Liver (tissue), 9 donors: ENCODE measurements around the gene MPND. TPM values are rescaled to one million over a fixed set of nuclear protein-coding genes. Genes with fewer than 3 reads are reported as not detected.

ENCODE experiments used
- DNase-seq: peaks from one replicate; pipeline ENCODE4 v3.0.0-alpha.2; 2017; ENCODE audit warnings: low spot score
- H3K27ac ChIP-seq, 2 donors: one replicate each; pipeline ENCODE4 v1.7.0; 2013; ENCODE audit warnings: inconsistent platforms in 2 of 2, low read length in 2 of 2, control low read depth in 1 of 2, low read depth in 1 of 2, mild to moderate bottlenecking in 1 of 2
- H3K27me3 ChIP-seq, 4 donors: one replicate each; pipeline versions ENCODE4 v1.6.1 to v1.7.0; 2013; ENCODE audit warnings: low read length in 3 of 4, inconsistent platforms in 1 of 4, mild to moderate bottlenecking in 1 of 4, moderate library complexity in 1 of 4; ENCODE audit not compliant: control insufficient read depth in 4 of 4, insufficient read depth in 4 of 4
- H3K36me3 ChIP-seq, 4 donors: one replicate each; pipeline versions ENCODE4 v1.6.1 to v1.7.0; 2013; ENCODE audit warnings: low read length in 3 of 4, mild to moderate bottlenecking in 3 of 4, low read depth in 1 of 4, moderate library complexity in 1 of 4; ENCODE audit not compliant: control insufficient read depth in 4 of 4, insufficient read depth in 3 of 4
- H3K4me1 ChIP-seq, 4 donors: one replicate each; pipeline versions ENCODE4 v1.6.1 to v1.7.0; 2013; ENCODE audit warnings: low read length in 3 of 4, mild to moderate bottlenecking in 3 of 4, moderate library complexity in 1 of 4; ENCODE audit not compliant: control insufficient read depth in 4 of 4, insufficient read depth in 4 of 4
- H3K4me3 ChIP-seq, 3 donors: one replicate each; pipeline versions ENCODE4 v1.6.1 to v1.7.0; 2013; ENCODE audit warnings: low read length in 3 of 3, control low read depth in 1 of 3, low read depth in 1 of 3, mild to moderate bottlenecking in 1 of 3
- H3K9ac ChIP-seq, 2 donors: one replicate each; pipeline ENCODE4 v1.7.0; 2013; ENCODE audit warnings: low read length in 2 of 2, mild to moderate bottlenecking in 2 of 2, moderate library complexity in 2 of 2, control low read depth in 1 of 2, low read depth in 1 of 2
- H3K9me3 ChIP-seq, 4 donors: one replicate each; pipeline versions ENCODE4 v1.6.1 to v1.7.0; 2013; ENCODE audit warnings: low read length in 3 of 4; ENCODE audit not compliant: control insufficient read depth in 4 of 4
- CTCF ChIP-seq: fragments of 150-350 bp; IDR thresholded peaks from 2 replicates; pipeline ENCODE4 v1.5.1; 2017; ENCODE audit warnings: improper control_type of control experiment, low read depth, low read length; ENCODE audit not compliant: missing input control
- EGR1 ChIP-seq, 2 donors: IDR thresholded peaks; 2 replicates each; pipeline ENCODE4 v1.6.1; 2016 to 2018; ENCODE audit warnings: antibody characterized with exemption in 2 of 2, low read depth in 2 of 2
- FOXA1 ChIP-seq: IDR thresholded peaks from 2 replicates; pipeline ENCODE4 v1.6.1; 2016; ENCODE audit warnings: antibody characterized with exemption
- FOXA2 ChIP-seq: IDR thresholded peaks from 2 replicates; pipeline ENCODE4 v1.6.1; 2016; ENCODE audit warnings: antibody characterized with exemption
- GABPA ChIP-seq, 2 donors: IDR thresholded peaks in 1 of 2; conservative IDR thresholded peaks in 1 of 2; 2 replicates each; pipeline ENCODE4 v1.6.1; 2016; ENCODE audit warnings: antibody characterized with exemption in 2 of 2, mild to moderate bottlenecking in 1 of 2, moderate library complexity in 1 of 2
- HNF4A ChIP-seq, 2 donors: conservative IDR thresholded peaks; 2 replicates each; pipeline ENCODE4 v1.6.1; 2016; ENCODE audit warnings: antibody characterized with exemption in 2 of 2, mild to moderate bottlenecking in 2 of 2
- HNF4G ChIP-seq: IDR thresholded peaks from 2 replicates; pipeline ENCODE4 v1.6.1; 2016; ENCODE audit warnings: antibody characterized with exemption
- JUND ChIP-seq, 2 donors: IDR thresholded peaks; 2 replicates each; pipeline ENCODE4 v1.6.1; 2016; ENCODE audit warnings: antibody characterized with exemption in 2 of 2
- NR2F2 ChIP-seq: IDR thresholded peaks from 2 replicates; pipeline ENCODE4 v1.6.1; 2016; ENCODE audit warnings: antibody characterized with exemption
- RAD21 ChIP-seq, 2 donors: IDR thresholded peaks; 2 replicates each; pipeline ENCODE4 v1.6.1; 2016; ENCODE audit warnings: antibody characterized with exemption in 2 of 2, mild to moderate bottlenecking in 2 of 2
- RXRA ChIP-seq, 2 donors: IDR thresholded peaks; 2 replicates each; pipeline ENCODE4 v1.6.1; 2017 to 2018; ENCODE audit warnings: antibody characterized with exemption in 2 of 2, mild to moderate bottlenecking in 1 of 2
- SP1 ChIP-seq: IDR thresholded peaks from 2 replicates; pipeline ENCODE4 v1.6.1; 2018; ENCODE audit warnings: antibody characterized with exemption, mild to moderate bottlenecking
- TAF1 ChIP-seq: conservative IDR thresholded peaks from 2 replicates; pipeline ENCODE4 v1.6.1; 2016; ENCODE audit warnings: antibody characterized with exemption, mild to moderate bottlenecking
- YY1 ChIP-seq: IDR thresholded peaks from 2 replicates; pipeline ENCODE4 v1.6.1; 2016; ENCODE audit warnings: antibody characterized with exemption, mild to moderate bottlenecking
- ZBTB33 ChIP-seq: IDR thresholded peaks from 2 replicates; pipeline ENCODE4 v1.6.1; 2016; ENCODE audit warnings: antibody characterized with exemption
- WGBS: extraction: QIAGEN DNeasy Blood & Tissue Kit; methylation state at CpG from one replicate; pipeline ENCODE4 v1.1.7; 2013; 5-methylcytosine and 5-hydroxymethylcytosine counted together
- polyA plus RNA-seq, 2 donors: library from polyadenylated mRNA; stranded (reverse) in 1 of 2; unstranded in 1 of 2; fragments of 200-250 nt in 1 of 2; fragments of >200 nt in 1 of 2; fragmentation: Nextera tagmentation in 1 of 2; extraction: Ambion mirVana in 1 of 2; gene quantifications; one replicate each; pipeline versions ENCODE4 v1.2.1 to v1.2.3, GENCODE V29; 2013 to 2015
- total RNA-seq, 2 donors: library from RNA; depleted of rRNA; stranded (reverse); fragments of >200 nt; gene quantifications; one replicate each; pipeline ENCODE4 v1.2.3, GENCODE V29; 2014
- TF ChIP-seq, protein P1 (sequence below): IDR thresholded peaks from 2 replicates; pipeline ENCODE4 v1.6.1; 2016; ENCODE audit warnings: antibody characterized with exemption
- TF ChIP-seq, protein P2 (sequence below): IDR thresholded peaks from 2 replicates; pipeline ENCODE4 v1.6.1; 2016; ENCODE audit warnings: antibody characterized with exemption
- TF ChIP-seq, protein P3 (sequence below): IDR thresholded peaks from 2 replicates; pipeline ENCODE4 v1.6.1; 2016; ENCODE audit warnings: antibody characterized with exemption, mild to moderate bottlenecking
- donor health status: healthy.
- donor health status: healthy.
- donor health status: healthy.
- donor health status: healthy.
- donor health status: healthy.

MPND gene
- total and polyA plus RNA-seq, 4 donors: 4.7 to 9.9 (median 9.2) TPM

GRCh38 chr19:4389511-4390016 lies 46.2 kb downstream of the MPND start:
- Histone ChIP-seq H3K36me3 (peaks cover 0 to 1% (median 0%) of the 10 kb centered on the region in 4 donors), H3K4me3 (peak overlapping the region in 1 of 3 donors; percentile 6), H3K4me1 (peaks cover 25 to 81% (median 71%) of the 10 kb centered on the region in 4 donors), H3K27me3 (no peaks in the 10 kb centered on the region), H3K9ac (peak overlapping the region in 1 of 2 donors; percentile 8), H3K9me3 (no peaks in the 10 kb centered on the region), H3K27ac (peak overlapping the region; percentile 81 to 95)
- TF ChIP-seq CTCF (no peak), FOXA1 (no peak), JUND (IDR thresholded peaks at IDR 0.05) (no peak), RXRA (IDR thresholded peaks at IDR 0.05) (no peak), HNF4A (conservative IDR thresholded peaks at IDR 0.05) (no peak)
- no peak for DNase-seq
- WGBS: 46% methylated on average over 17 of the region's 17 CpGs

- peak overlapping the region in 2 of 3 donors; percentile 6 to 21 for H3K4me3 ChIP-seq
- peaks cover 27 to 83% (median 70%) of the 10 kb centered on the region in 4 donors for H3K4me1 ChIP-seq
- no peaks in the 10 kb centered on the region for H3K9me3 ChIP-seq
- DNase-seq: no peak
- H3K9ac ChIP-seq: peak overlapping the region; percentile 8 to 32
- WGBS: 42% methylated on average over 12 of the region's 12 CpGs
- H3K36me3 ChIP-seq: peaks cover 0 to 2% (median under 1%) of the 10 kb centered on the region in 4 donors
- peak overlapping the region; percentile 81 to 95 for H3K27ac ChIP-seq
- TF ChIP-seq FOXA2 (no peak), HNF4A (conservative IDR thresholded peaks at IDR 0.05) (no peak), FOXA1 (no peak), SP1 (no peak), RXRA (IDR thresholded peaks at IDR 0.05) (no peak), NR2F2 (peak; percentile 90), EGR1 (IDR thresholded peaks at IDR 0.05; ENCODE audit: low read depth in 2 of 2) (no peak), ZBTB33 (no peak), JUND (IDR thresholded peaks at IDR 0.05) (no peak), GABPA (IDR thresholded peaks at IDR 0.05 in 1 of 2, conservative IDR thresholded peaks at IDR 0.05 in 1 of 2) (no peak), YY1 (no peak), TAF1 (no peak), RAD21 (IDR thresholded peaks at IDR 0.05) (peak in 1 of 2 donors; percentile 3), HNF4G (no peak), CTCF (no peak)
- TF ChIP-seq, protein P1, sequence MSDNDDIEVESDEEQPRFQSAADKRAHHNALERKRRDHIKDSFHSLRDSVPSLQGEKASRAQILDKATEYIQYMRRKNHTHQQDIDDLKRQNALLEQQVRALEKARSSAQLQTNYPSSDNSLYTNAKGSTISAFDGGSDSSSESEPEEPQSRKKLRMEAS: peak; percentile 36
- TF ChIP-seq, protein P2, sequence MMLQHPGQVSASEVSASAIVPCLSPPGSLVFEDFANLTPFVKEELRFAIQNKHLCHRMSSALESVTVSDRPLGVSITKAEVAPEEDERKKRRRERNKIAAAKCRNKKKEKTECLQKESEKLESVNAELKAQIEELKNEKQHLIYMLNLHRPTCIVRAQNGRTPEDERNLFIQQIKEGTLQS: no peak
- TF ChIP-seq, protein P3, sequence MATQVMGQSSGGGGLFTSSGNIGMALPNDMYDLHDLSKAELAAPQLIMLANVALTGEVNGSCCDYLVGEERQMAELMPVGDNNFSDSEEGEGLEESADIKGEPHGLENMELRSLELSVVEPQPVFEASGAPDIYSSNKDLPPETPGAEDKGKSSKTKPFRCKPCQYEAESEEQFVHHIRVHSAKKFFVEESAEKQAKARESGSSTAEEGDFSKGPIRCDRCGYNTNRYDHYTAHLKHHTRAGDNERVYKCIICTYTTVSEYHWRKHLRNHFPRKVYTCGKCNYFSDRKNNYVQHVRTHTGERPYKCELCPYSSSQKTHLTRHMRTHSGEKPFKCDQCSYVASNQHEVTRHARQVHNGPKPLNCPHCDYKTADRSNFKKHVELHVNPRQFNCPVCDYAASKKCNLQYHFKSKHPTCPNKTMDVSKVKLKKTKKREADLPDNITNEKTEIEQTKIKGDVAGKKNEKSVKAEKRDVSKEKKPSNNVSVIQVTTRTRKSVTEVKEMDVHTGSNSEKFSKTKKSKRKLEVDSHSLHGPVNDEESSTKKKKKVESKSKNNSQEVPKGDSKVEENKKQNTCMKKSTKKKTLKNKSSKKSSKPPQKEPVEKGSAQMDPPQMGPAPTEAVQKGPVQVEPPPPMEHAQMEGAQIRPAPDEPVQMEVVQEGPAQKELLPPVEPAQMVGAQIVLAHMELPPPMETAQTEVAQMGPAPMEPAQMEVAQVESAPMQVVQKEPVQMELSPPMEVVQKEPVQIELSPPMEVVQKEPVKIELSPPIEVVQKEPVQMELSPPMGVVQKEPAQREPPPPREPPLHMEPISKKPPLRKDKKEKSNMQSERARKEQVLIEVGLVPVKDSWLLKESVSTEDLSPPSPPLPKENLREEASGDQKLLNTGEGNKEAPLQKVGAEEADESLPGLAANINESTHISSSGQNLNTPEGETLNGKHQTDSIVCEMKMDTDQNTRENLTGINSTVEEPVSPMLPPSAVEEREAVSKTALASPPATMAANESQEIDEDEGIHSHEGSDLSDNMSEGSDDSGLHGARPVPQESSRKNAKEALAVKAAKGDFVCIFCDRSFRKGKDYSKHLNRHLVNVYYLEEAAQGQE: no peak
- no peaks in the 10 kb centered on the region for H3K27me3 ChIP-seq
Measured at GRCh38 chr19:4390017-4390566, 46.7 kb downstream of the MPND start.
